Breast epithelium (tissue), 4 donors: ENCODE measurements around the gene MFSD6. TPM values are rescaled to one million over a fixed set of nuclear protein-coding genes. Genes with fewer than 3 reads are reported as not detected.
"Not testable (repeated sequence)": the region's sequence is repeated elsewhere in the genome, so short reads cannot be mapped to it uniquely, and the experiment has no call there.

ENCODE experiments used
- DNase-seq, 2 donors: peaks; one replicate each; pipeline ENCODE4 v3.0.0-alpha.2; 2019; ENCODE audit warnings: low spot score in 2 of 2
- H3K27ac ChIP-seq, 2 donors: fragments of 200-600 bp; sonication (generic) in 1 of 2; one replicate each; pipeline ENCODE4 v1.5.1; 2016 to 2019; ENCODE audit warnings: mild to moderate bottlenecking in 1 of 2
- H3K27me3 ChIP-seq, 2 donors: fragments of 200-600 bp; sonication (generic) in 1 of 2; one replicate each; pipeline versions ENCODE4 v1.5.1 to v1.6.0; 2017 to 2019; ENCODE audit warnings: control low read depth in 1 of 2, mild to moderate bottlenecking in 1 of 2
- H3K36me3 ChIP-seq: fragments of 200-600 bp; one replicate; pipeline ENCODE4 v1.5.1; 2019
- H3K4me1 ChIP-seq, 2 donors: fragments of 200-600 bp; sonication (generic); one replicate each; pipeline ENCODE4 v1.5.1; 2016 to 2019; ENCODE audit warnings: control low read depth in 1 of 2
- H3K4me3 ChIP-seq, 3 donors: fragments of 200-600 bp; sonication (generic); 1 replicate in 2 of 3; 2 replicates in 1 of 3; pipeline ENCODE4 v1.5.1; 2016 to 2019; ENCODE audit warnings: mild to moderate bottlenecking in 3 of 3, moderate library complexity in 2 of 3
- H3K9me3 ChIP-seq, 2 donors: fragments of 200-600 bp; sonication (generic) in 1 of 2; one replicate each; pipeline ENCODE4 v1.5.1; 2016 to 2019; ENCODE audit warnings: control low read depth in 1 of 2
- CTCF ChIP-seq, 3 donors: fragments of 450-650 bp; IDR thresholded peaks; one replicate each; pipeline ENCODE4 v1.5.1; 2016 to 2017; ENCODE audit warnings: antibody characterized with exemption in 3 of 3, mild to moderate bottlenecking in 3 of 3, moderate library complexity in 3 of 3
- POLR2A ChIP-seq: fragments of 450-650 bp; IDR thresholded peaks from one replicate; pipeline ENCODE4 v1.6.1; 2016; ENCODE audit warnings: antibody characterized with exemption, mild to moderate bottlenecking, moderate library complexity
- POLR2AphosphoS5 ChIP-seq, 3 donors: sonication (generic); formaldehyde crosslinking; IDR thresholded peaks; one replicate each; pipeline ENCODE4 v1.6.1; 2017; ENCODE audit warnings: antibody characterized with exemption in 3 of 3
- intact Hi-C: fragments of 100-400 bp; cut with DNase I; formaldehyde crosslinking; loops from one replicate; pipeline ENCODE4 v1.15.1; 2023; ENCODE audit warnings: low total_unique reads
- total RNA-seq, 3 donors: library from RNA; depleted of rRNA; stranded (reverse); fragments of >200 nt; gene quantifications; one replicate each; pipeline ENCODE4 v1.1.0, GENCODE V29; 2016

The MFSD6 gene
- total RNA-seq, 3 donors from 2014 or later, result 52.0 to 180 (median 92.4) TPM

GRCh38 chr2:190486037-190486623 lies 78.0 kb downstream of the MFSD6 start:
- Histone ChIP-seq H3K9me3 (no peaks in the 10 kb centered on the region), H3K27ac (peak overlapping the region; percentile 40 to 80), H3K36me3 (no peaks in the 10 kb centered on the region), H3K4me3 (no peak overlapping the region), H3K4me1 (no peaks in the 10 kb centered on the region), H3K27me3 (no peaks in the 10 kb centered on the region)
- intact Hi-C loops, result loop anchor here (10.0 kb wide), 1 partner anchor 81 kb away; the partner anchor contains the start of gene MFSD6
- TF ChIP-seq CTCF (IDR thresholded peaks at IDR 0.05) (peak in 2 of 3 donors; percentile 25 to 38), POLR2A (no peak)
- no peak for DNase-seq

- TF ChIP-seq POLR2A (no peak), POLR2AphosphoS5 (IDR thresholded peaks at IDR 0.05) (no peak), CTCF (IDR thresholded peaks at IDR 0.05) (no peak)
- H3K4me1 ChIP-seq, result no peaks in the 10 kb centered on the region
- no peaks in the 10 kb centered on the region for H3K36me3 ChIP-seq
- no peak overlapping the region for H3K27ac ChIP-seq
- no peaks in the 10 kb centered on the region for H3K27me3 ChIP-seq
- H3K9me3 ChIP-seq, result no peaks in the 10 kb centered on the region
- no peak for DNase-seq
- H3K4me3 ChIP-seq, result no peak overlapping the region
- intact Hi-C loops, result loop anchor here (10.0 kb wide), 1 partner anchor 84 kb away; the partner anchor contains the start of gene MFSD6
These were observed 80.5 kb downstream of the MFSD6 start for GRCh38 chr2:190488516-190489233.

GRCh38 chr2:190489475-190489874 lies 81.3 kb downstream of the MFSD6 start:
- no peak overlapping the region for H3K4me3 ChIP-seq
- TF ChIP-seq CTCF (IDR thresholded peaks at IDR 0.05) (no peak), POLR2A (no peak), POLR2AphosphoS5 (IDR thresholded peaks at IDR 0.05) (no peak)
- DNase-seq, result no peak
- intact Hi-C loops, result loop anchor here (10.0 kb wide), 1 partner anchor 85 kb away; the partner anchor contains the start of gene MFSD6
- H3K4me1 ChIP-seq, result no peaks in the 10 kb centered on the region
- H3K36me3 ChIP-seq, result no peaks in the 10 kb centered on the region
- H3K27ac ChIP-seq, result no peak overlapping the region
- no peaks in the 10 kb centered on the region for H3K9me3 ChIP-seq
- no peaks in the 10 kb centered on the region for H3K27me3 ChIP-seq

GRCh38 chr2:190490502-190490901 lies 82.3 kb downstream of the MFSD6 start:
- no peaks in the 10 kb centered on the region for H3K36me3 ChIP-seq
- intact Hi-C loops, result no loop called here
- H3K4me3 ChIP-seq, result no peak overlapping the region
- DNase-seq, result no peak
- H3K4me1 ChIP-seq, result no peaks in the 10 kb centered on the region
- H3K9me3 ChIP-seq, result no peaks in the 10 kb centered on the region
- no peak for TF ChIP-seq CTCF (IDR thresholded peaks at IDR 0.05)
- TF ChIP-seq POLR2A, result no peak
- TF ChIP-seq POLR2AphosphoS5 (IDR thresholded peaks at IDR 0.05), result no peak
- no peak overlapping the region for H3K27ac ChIP-seq
- no peaks in the 10 kb centered on the region for H3K27me3 ChIP-seq

- TF ChIP-seq POLR2A (no peak), POLR2AphosphoS5 (IDR thresholded peaks at IDR 0.05) (no peak), CTCF (IDR thresholded peaks at IDR 0.05) (no peak)
- H3K4me1 ChIP-seq, result no peaks in the 10 kb centered on the region
- no peaks in the 10 kb centered on the region for H3K36me3 ChIP-seq
- H3K27me3 ChIP-seq, result no peaks in the 10 kb centered on the region
- no peak for DNase-seq
- H3K27ac ChIP-seq, result no peak overlapping the region
- no peaks in the 10 kb centered on the region for H3K9me3 ChIP-seq
- no peak overlapping the region for H3K4me3 ChIP-seq
- intact Hi-C loops, result no loop called here
These were observed 84.9 kb downstream of the MFSD6 start for GRCh38 chr2:190493095-190493494.

GRCh38 chr2:190494600-190495227 lies 86.6 kb downstream of the MFSD6 start:
- intact Hi-C loops, H3K4me3 ChIP-seq, H3K27ac ChIP-seq, H3K9me3 ChIP-seq, H3K4me1 ChIP-seq, H3K36me3 ChIP-seq, H3K27me3 ChIP-seq, DNase-seq: not testable (repeated sequence)
